NCI-H2107 (cell line): ENCODE measurements around the gene CASP9.
"Not testable (repeated sequence)": the region's sequence is repeated elsewhere in the genome, so short reads cannot be mapped to it uniquely, and the experiment has no call there.

Experiments used
- DNase-seq: peaks from one replicate; lab custom pipeline; 2025; lab: John Stamatoyannopoulos, UW

Gene CASP9

GRCh38 chr1:15500184-15501178, 23.5 kb downstream of the CASP9 start:
- DNase-seq: no peak

GRCh38 chr1:15493869-15494390, 30.1 kb downstream of the CASP9 start:
- DNase-seq: no peak

- DNase-seq: no peak
These were observed 31.4 kb downstream of the CASP9 start for GRCh38 chr1:15492596-15492995.

GRCh38 chr1:15491010-15491409, 33.0 kb downstream of the CASP9 start:
- DNase-seq: not testable (repeated sequence)

GRCh38 chr1:15489052-15489736, 34.8 kb downstream of the CASP9 start:
- DNase-seq: peak; percentile 45

GRCh38 chr1:15488371-15488770, 35.6 kb downstream of the CASP9 start:
- DNase-seq: no peak

GRCh38 chr1:15486844-15487610, 37.0 kb downstream of the CASP9 start:
- DNase-seq: not testable (repeated sequence)

- DNase-seq: no peak
These were observed 38.4 kb downstream of the CASP9 start for GRCh38 chr1:15485636-15486035.

GRCh38 chr1:15484443-15484842, 39.6 kb downstream of the CASP9 start:
- DNase-seq: not testable (repeated sequence)

GRCh38 chr1:15483971-15484370, 40.0 kb downstream of the CASP9 start:
- DNase-seq: no peak

GRCh38 chr1:15482983-15483543, 41.0 kb downstream of the CASP9 start:
- not testable (repeated sequence) for DNase-seq

GRCh38 chr1:15482455-15482854, 41.6 kb downstream of the CASP9 start:
- DNase-seq: not testable (repeated sequence)

GRCh38 chr1:15479654-15480347, 44.2 kb downstream of the CASP9 start:
- DNase-seq: no peak

- no peak for DNase-seq
These were observed 46.3 kb downstream of the CASP9 start for GRCh38 chr1:15477646-15478212.

GRCh38 chr1:15476927-15477326, 47.1 kb downstream of the CASP9 start:
- no peak for DNase-seq

GRCh38 chr1:15475752-15476314, 48.2 kb downstream of the CASP9 start, which contains the start of gene CELA2B:
Gene CELA2B, plus strand, starts transcription at chr1:15476104. Its CDS starts 22 bp downstream, at chr1:15476126.
- DNase-seq: no peak

- DNase-seq: no peak
These were observed 51.4 kb downstream of the CASP9 start for GRCh38 chr1:15472587-15472986.

- DNase-seq: not testable (repeated sequence)
These were observed 52.3 kb downstream of the CASP9 start for GRCh38 chr1:15471723-15472122.

- not testable (repeated sequence) for DNase-seq
These were observed 52.9 kb downstream of the CASP9 start for GRCh38 chr1:15471067-15471466.

- not testable (repeated sequence) for DNase-seq
These were observed 54.1 kb downstream of the CASP9 start for GRCh38 chr1:15469821-15470448.
